CD14-positive monocyte (primary cell): ENCODE results near the gene MEIS1. TPM values are rescaled to one million over a fixed set of nuclear protein-coding genes. Genes with fewer than 3 reads are reported as not detected.

Experiments used
- DNase-seq, 3 donors: peaks; one replicate each; pipeline ENCODE4 v3.0.0-alpha.2; 2011 to 2022
- H2AFZ ChIP-seq: 2 replicates; pipeline ENCODE4 v1.6.0; 2012; ENCODE audit warnings: mild to moderate bottlenecking, low read depth, low read length, inconsistent platforms; ENCODE audit not compliant: insufficient read depth, poor library complexity, severe bottlenecking
- H3K27ac ChIP-seq, 2 donors: 1 replicate in 1 of 2; 2 replicates in 1 of 2; pipeline ENCODE4 v1.5.1; 2012 to 2013; ENCODE audit warnings: low read length in 2 of 2, control low read depth in 1 of 2, inconsistent platforms in 1 of 2, low read depth in 1 of 2, mild to moderate bottlenecking in 1 of 2
- H3K27me3 ChIP-seq, 2 donors: one replicate each; pipeline versions ENCODE4 v1.6.0 to v1.6.1; 2011 to 2013; ENCODE audit warnings: low read length in 2 of 2; ENCODE audit not compliant: control insufficient read depth in 2 of 2, insufficient read depth in 2 of 2
- H3K36me3 ChIP-seq, 2 donors: replicated peaks in 1 of 2; 1 replicate in 1 of 2; 2 replicates in 1 of 2; pipeline versions ENCODE4 v1.5.1 to v1.6.1; 2012 to 2013; ENCODE audit warnings: low read length in 2 of 2, control low read depth in 1 of 2, inconsistent platforms in 1 of 2, mild to moderate bottlenecking in 1 of 2; ENCODE audit not compliant: insufficient read depth in 2 of 2, control insufficient read depth in 1 of 2
- H3K4me1 ChIP-seq, 2 donors: 1 replicate in 1 of 2; 2 replicates in 1 of 2; pipeline versions ENCODE4 v1.5.1 to v1.6.1; 2012 to 2013; ENCODE audit warnings: low read length in 2 of 2, control low read depth in 1 of 2, inconsistent platforms in 1 of 2, mild to moderate bottlenecking in 1 of 2, moderate library complexity in 1 of 2; ENCODE audit not compliant: insufficient read depth in 2 of 2, control insufficient read depth in 1 of 2
- H3K4me2 ChIP-seq: replicated peaks from 2 replicates; pipeline ENCODE3; 2012; ENCODE audit warnings: low read length, moderate library complexity, mild to moderate bottlenecking; ENCODE audit not compliant: poor library complexity, severe bottlenecking; ENCODE audit errors: extremely low read depth
- H3K4me3 ChIP-seq, 3 experiments: fragments of 200-600 bp in 1 of 3; sonication (generic) in 1 of 3; replicated peaks in 1 of 3; 1 replicate in 2 of 3; 2 replicates in 1 of 3; pipeline ENCODE4 v1.5.1; 2011 to 2013; ENCODE audit warnings: low read length in 3 of 3, mild to moderate bottlenecking in 3 of 3, control low read depth in 2 of 3, low read depth in 2 of 3, inconsistent platforms in 1 of 3, moderate library complexity in 1 of 3
- H3K79me2 ChIP-seq: 2 replicates; pipeline ENCODE4 v1.6.0; 2012; ENCODE audit warnings: mild to moderate bottlenecking, control low read depth, inconsistent platforms, low read length, moderate library complexity; ENCODE audit not compliant: insufficient read depth
- H3K9ac ChIP-seq: 2 replicates; pipeline ENCODE4 v1.6.0; 2017; ENCODE audit warnings: low read length, mild to moderate bottlenecking; ENCODE audit not compliant: insufficient read depth, poor library complexity, severe bottlenecking
- H3K9me3 ChIP-seq, 2 donors: replicated peaks in 1 of 2; 1 replicate in 1 of 2; 2 replicates in 1 of 2; pipeline versions ENCODE4 v1.5.1 to v1.6.1; 2012 to 2013; ENCODE audit warnings: low read length in 2 of 2, control low read depth in 1 of 2; ENCODE audit not compliant: control insufficient read depth in 1 of 2, insufficient read depth in 1 of 2
- H4K20me1 ChIP-seq: 2 replicates; pipeline ENCODE4 v1.6.0; 2012; ENCODE audit warnings: mild to moderate bottlenecking, low read length, control low read depth, moderate library complexity; ENCODE audit not compliant: insufficient read depth
- H3K27ac Mint-ChIP-seq, 7 donors: one replicate each; pipeline ENCODE4 v1.8.0; 2020; ENCODE audit warnings: mild to moderate bottlenecking in 7 of 7, mixed read lengths in 7 of 7, moderate library complexity in 6 of 7, inconsistent platforms in 2 of 7
- H3K27me3 Mint-ChIP-seq, 3 donors: one replicate each; pipeline ENCODE4 v1.8.0; 2021 to 2022; ENCODE audit warnings: low read depth in 3 of 3, mild to moderate bottlenecking in 3 of 3, mixed read lengths in 3 of 3, moderate library complexity in 3 of 3, inconsistent platforms in 1 of 3
- H3K36me3 Mint-ChIP-seq, 2 donors: one replicate each; pipeline ENCODE4 v1.8.0; 2020; ENCODE audit warnings: mixed read lengths in 2 of 2, inconsistent platforms in 1 of 2, mild to moderate bottlenecking in 1 of 2
- H3K4me1 Mint-ChIP-seq: one replicate; pipeline ENCODE4 v1.8.0; 2020; ENCODE audit warnings: mild to moderate bottlenecking, mixed read lengths
- H3K4me3 Mint-ChIP-seq, 2 donors: one replicate each; pipeline ENCODE4 v1.8.0; 2020; ENCODE audit warnings: mild to moderate bottlenecking in 2 of 2, mixed read lengths in 2 of 2, moderate library complexity in 1 of 2
- H3K9me3 Mint-ChIP-seq, 7 donors: one replicate each; pipeline ENCODE4 v1.8.0; 2020 to 2022; ENCODE audit warnings: mixed read lengths in 7 of 7, mild to moderate bottlenecking in 6 of 7, moderate library complexity in 6 of 7, inconsistent platforms in 2 of 7
- CTCF ChIP-seq: fragments of 200-600 bp; IDR thresholded peaks from one replicate; pipeline ENCODE4 v1.8.0; 2022; ENCODE audit warnings: antibody characterized with exemption, mild to moderate bottlenecking
- WGBS: methylation state at CpG from one replicate; pipeline ENCODE4 v1.1.5; 2013; ENCODE audit warnings: missing lambda C conversion rate; ENCODE audit not compliant: insufficient coverage; 5-methylcytosine and 5-hydroxymethylcytosine counted together
- intact Hi-C, 2 donors: fragments of 100-400 bp; cut with micrococcal nuclease; formaldehyde crosslinking; loops; one replicate each; pipeline versions ENCODE4 v1.15.0 to v1.15.1; 2023
- polyA plus RNA-seq, 3 donors: library from polyadenylated mRNA; depleted of rRNA in 1 of 3; unstranded in 2 of 3; stranded (reverse) in 1 of 3; fragments of 300-500 nt in 2 of 3; fragments of >200 nt in 1 of 3; fragmentation: Illumina TruSeq in 2 of 3; gene quantifications; 1 replicate in 2 of 3; 2 replicates in 1 of 3; pipeline ENCODE4 v1.2.3, GENCODE V29; 2012 to 2021

Gene MEIS1
- polyA plus RNA-seq, 3 donors = 0.09 to 0.40 TPM; not detected in 1

GRCh38 chr2:66460031-66460430 lies 25.1 kb downstream of the MEIS1 start:
- no peak for TF ChIP-seq CTCF
- Histone ChIP-seq H2AFZ (no peak overlapping the region), H3K36me3 (no peaks in the 10 kb centered on the region), H3K27me3 (no peaks in the 10 kb centered on the region), H3K4me1 (no peaks in the 10 kb centered on the region), H3K79me2 (no peaks in the 10 kb centered on the region), H3K4me2 (no peak overlapping the region), H3K9me3 (no peaks in the 10 kb centered on the region), H3K9ac (no peak overlapping the region), H4K20me1 (no peaks in the 10 kb centered on the region), H3K27ac (no peak overlapping the region), H3K4me3 (no peak overlapping the region)
- Mint-ChIP-seq H3K9me3 (no peaks in the 10 kb centered on the region), H3K36me3 (no peaks in the 10 kb centered on the region), H3K4me3 (no peak overlapping the region), H3K27ac (no peak overlapping the region), H3K4me1 (no peaks in the 10 kb centered on the region), H3K27me3 (peaks cover 0 to 2% (median 2%) of the 10 kb centered on the region in 3 donors)
- DNase-seq = no peak
- intact Hi-C loops = no loop called here
- no CpG with 5 or more reads among the region's 1 CpG for WGBS

- no peak for DNase-seq
- Mint-ChIP-seq H3K4me3 (no peak overlapping the region), H3K4me1 (no peaks in the 10 kb centered on the region), H3K27ac (no peak overlapping the region), H3K36me3 (no peaks in the 10 kb centered on the region), H3K27me3 (peaks cover 0 to 2% (median 2%) of the 10 kb centered on the region in 3 donors), H3K9me3 (no peaks in the 10 kb centered on the region)
- no peaks in the 10 kb centered on the region for H3K27me3 ChIP-seq
- H3K9me3 ChIP-seq = no peaks in the 10 kb centered on the region
- no peaks in the 10 kb centered on the region for H4K20me1 ChIP-seq
- no peaks in the 10 kb centered on the region for H3K4me1 ChIP-seq
- no peak overlapping the region for H3K9ac ChIP-seq
- TF ChIP-seq CTCF = no peak
- no peaks in the 10 kb centered on the region for H3K79me2 ChIP-seq
- H3K4me3 ChIP-seq = no peak overlapping the region
- WGBS = 80% methylated on average over 1 of the region's 3 CpGs
- intact Hi-C loops = no loop called here
- no peak overlapping the region for H3K27ac ChIP-seq
- no peak overlapping the region for H2AFZ ChIP-seq
- H3K4me2 ChIP-seq = no peak overlapping the region
- H3K36me3 ChIP-seq = no peaks in the 10 kb centered on the region
Measured at GRCh38 chr2:66461001-66461663, 26.2 kb downstream of the MEIS1 start.
